Ovary (tissue), 3 donors: ENCODE data around the gene CAPZB.

ENCODE experiments used
- POLR2A ChIP-seq: fragments of 450-650 bp; IDR thresholded peaks from one replicate; pipeline ENCODE4 v1.6.1; 2017; ENCODE audit warnings: antibody characterized with exemption, mild to moderate bottlenecking, moderate library complexity
- TF ChIP-seq, protein P1 (sequence below), 3 donors: fragments of 450-650 bp in 2 of 3; fragments of 200-600 bp in 1 of 3; IDR thresholded peaks; one replicate each; pipeline versions ENCODE4 v1.5.1 to v1.8.0; 2016 to 2022; ENCODE audit warnings: antibody characterized with exemption in 3 of 3, mild to moderate bottlenecking in 1 of 3
- donor health status: DM: no; HTN: no; CAD: no.

DNA sequence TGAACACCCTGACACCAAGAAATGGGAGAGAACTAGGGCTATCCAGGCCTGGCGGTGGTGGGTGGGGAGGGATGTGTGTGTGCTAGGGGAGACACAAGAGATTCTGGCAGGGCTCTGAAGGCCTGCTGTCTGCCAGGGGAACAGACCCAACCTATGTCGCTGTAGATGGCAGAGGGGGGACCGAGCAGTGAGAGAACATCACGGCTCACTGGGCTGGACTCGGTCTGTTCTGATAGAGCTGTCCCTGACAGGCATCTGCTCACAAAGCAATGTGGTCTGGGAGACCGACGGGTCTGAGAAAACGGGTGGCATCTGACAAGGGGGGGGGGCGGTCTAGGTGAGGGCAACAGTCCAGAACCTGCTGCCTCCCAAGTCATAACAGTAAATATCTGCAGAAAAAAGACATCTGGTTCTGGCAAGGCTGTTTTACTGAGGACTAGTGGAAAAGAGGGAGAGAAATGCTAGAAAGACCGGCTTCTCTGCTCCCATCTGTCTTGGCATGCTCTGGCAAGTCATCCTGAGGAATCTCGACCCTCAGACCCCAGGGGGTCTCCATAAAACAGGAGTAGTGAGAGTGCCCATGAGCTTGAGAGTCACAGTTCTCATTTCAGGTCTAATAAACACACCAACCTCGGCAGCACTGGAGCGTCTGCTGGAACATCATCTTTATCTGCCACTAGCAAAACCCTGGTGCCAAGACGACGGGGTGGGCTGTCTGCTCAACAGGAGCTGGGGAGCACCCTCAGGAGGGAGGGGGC, 136.7 kb downstream of the CAPZB start:
- TF ChIP-seq, protein P1, sequence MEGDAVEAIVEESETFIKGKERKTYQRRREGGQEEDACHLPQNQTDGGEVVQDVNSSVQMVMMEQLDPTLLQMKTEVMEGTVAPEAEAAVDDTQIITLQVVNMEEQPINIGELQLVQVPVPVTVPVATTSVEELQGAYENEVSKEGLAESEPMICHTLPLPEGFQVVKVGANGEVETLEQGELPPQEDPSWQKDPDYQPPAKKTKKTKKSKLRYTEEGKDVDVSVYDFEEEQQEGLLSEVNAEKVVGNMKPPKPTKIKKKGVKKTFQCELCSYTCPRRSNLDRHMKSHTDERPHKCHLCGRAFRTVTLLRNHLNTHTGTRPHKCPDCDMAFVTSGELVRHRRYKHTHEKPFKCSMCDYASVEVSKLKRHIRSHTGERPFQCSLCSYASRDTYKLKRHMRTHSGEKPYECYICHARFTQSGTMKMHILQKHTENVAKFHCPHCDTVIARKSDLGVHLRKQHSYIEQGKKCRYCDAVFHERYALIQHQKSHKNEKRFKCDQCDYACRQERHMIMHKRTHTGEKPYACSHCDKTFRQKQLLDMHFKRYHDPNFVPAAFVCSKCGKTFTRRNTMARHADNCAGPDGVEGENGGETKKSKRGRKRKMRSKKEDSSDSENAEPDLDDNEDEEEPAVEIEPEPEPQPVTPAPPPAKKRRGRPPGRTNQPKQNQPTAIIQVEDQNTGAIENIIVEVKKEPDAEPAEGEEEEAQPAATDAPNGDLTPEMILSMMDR (IDR thresholded peaks at IDR 0.05): no peak
- TF ChIP-seq POLR2A: no peak
